Stomach (tissue), 9 donors: ENCODE results near the gene SMAP2. TPM values are rescaled to one million over a fixed set of nuclear protein-coding genes. Genes with fewer than 3 reads are reported as not detected.

Source experiments
- DNase-seq, 2 donors: peaks; one replicate each; pipeline versions ENCODE4 v3.0.0 to v3.0.0-alpha.2; 2013 to 2019
- H3K27ac ChIP-seq, 5 donors: fragments of 200-600 bp in 4 of 5; sonication (generic) in 4 of 5; one replicate each; pipeline ENCODE4 v1.5.1; 2013 to 2019; ENCODE audit warnings: mild to moderate bottlenecking in 1 of 5, moderate library complexity in 1 of 5
- H3K27me3 ChIP-seq, 3 donors: fragments of 200-600 bp; sonication (generic); one replicate each; pipeline ENCODE4 v1.5.1; 2017 to 2019; ENCODE audit warnings: mixed run types in 1 of 3
- H3K36me3 ChIP-seq, 4 donors: fragments of 200-600 bp; sonication (generic); 1 replicate in 3 of 4; 2 replicates in 1 of 4; pipeline ENCODE4 v1.5.1; 2016 to 2019
- H3K4me1 ChIP-seq, 4 donors: fragments of 200-600 bp; sonication (generic); one replicate each; pipeline ENCODE4 v1.5.1; 2016 to 2019
- H3K4me3 ChIP-seq, 4 donors: fragments of 200-600 bp; sonication (generic) in 3 of 4; one replicate each; pipeline ENCODE4 v1.5.1; 2016 to 2019; ENCODE audit warnings: mild to moderate bottlenecking in 1 of 4
- H3K9me3 ChIP-seq, 4 donors: fragments of 200-600 bp; sonication (generic); one replicate each; pipeline ENCODE4 v1.5.1; 2016 to 2019
- CTCF ChIP-seq, 7 experiments: fragments of 450-650 bp in 4 of 7; fragments of 200-600 bp in 3 of 7; sonication (generic) in 3 of 7; IDR thresholded peaks; one replicate each; pipeline ENCODE4 v1.5.1; 2016 to 2019; ENCODE audit warnings: antibody characterized with exemption in 7 of 7, control low read depth in 2 of 7, mild to moderate bottlenecking in 1 of 7
- EP300 ChIP-seq: sonication (generic); formaldehyde crosslinking; IDR thresholded peaks from one replicate; pipeline ENCODE4 v1.6.1; 2017; ENCODE audit warnings: antibody characterized with exemption
- POLR2A ChIP-seq, 4 donors: fragments of 450-650 bp; IDR thresholded peaks; one replicate each; pipeline ENCODE4 v1.6.1; 2016; ENCODE audit warnings: antibody characterized with exemption in 4 of 4, control low read depth in 2 of 4, mild to moderate bottlenecking in 1 of 4, moderate library complexity in 1 of 4
- POLR2AphosphoS5 ChIP-seq, 3 donors: sonication (generic); formaldehyde crosslinking; IDR thresholded peaks; one replicate each; pipeline ENCODE4 v1.6.1; 2016; ENCODE audit warnings: antibody characterized with exemption in 3 of 3
- WGBS, 5 donors: extraction: QIAGEN DNeasy Blood & Tissue Kit in 3 of 5; methylation state at CpG; one replicate each; pipeline versions ENCODE4 v1.1.5 to v1.1.7; 2013 to 2018; 5-methylcytosine and 5-hydroxymethylcytosine counted together
- intact Hi-C: fragments of 100-400 bp; cut with DNase I; formaldehyde crosslinking; loops from one replicate; pipeline ENCODE4 v1.15.1; 2023; ENCODE audit warnings: low total_unique reads
- polyA plus RNA-seq, 3 donors: library from polyadenylated mRNA; stranded (reverse); fragments of 200-250 nt; gene quantifications; one replicate each; pipeline ENCODE4 v1.2.3, GENCODE V29; 2013
- total RNA-seq, 5 donors: library from RNA; depleted of rRNA; stranded (reverse); fragments of >200 nt; gene quantifications; one replicate each; pipeline versions ENCODE4 v1.1.0 to v1.2.3, GENCODE V29; 2014 to 2016
- donor health status: healthy with polysubstance abuse.
- donor health status: Bipolar disorder and iron deficiency.
- donor health status: healthy.

The SMAP2 gene
- total and polyA plus RNA-seq, 8 donors = 21.6 to 58.0 (median 31.8) TPM

- TF ChIP-seq CTCF (IDR thresholded peaks at IDR 0.05) = no peak
- no peak for TF ChIP-seq POLR2A (IDR thresholded peaks at IDR 0.05)
- TF ChIP-seq POLR2AphosphoS5 (IDR thresholded peaks at IDR 0.05) = no peak
- no peak for TF ChIP-seq EP300
- Histone ChIP-seq H3K4me1 (peaks cover 77 to 99% (median 93%) of the 10 kb centered on the region in 4 donors), H3K9me3 (no peaks in the 10 kb centered on the region), H3K4me3 (peak overlapping the region in 1 of 4 donors; percentile 7), H3K27ac (peak overlapping the region; percentile 80 to 99 (median 88)), H3K27me3 (no peaks in the 10 kb centered on the region), H3K36me3 (peaks cover 0 to 8% (median 3%) of the 10 kb centered on the region in 4 donors)
- intact Hi-C loops = no loop called here
- DNase-seq = no peak
- 62 to 80% (median 67%) methylated on average over 3 of the region's 3 CpGs for WGBS, 5 donors
Measured at GRCh38 chr1:40389322-40389803, 15.8 kb downstream of the SMAP2 start.

- peaks cover 71 to 99% (median 90%) of the 10 kb centered on the region in 4 donors for H3K4me1 ChIP-seq
- H3K36me3 ChIP-seq = peaks cover 0 to 8% (median 3%) of the 10 kb centered on the region in 4 donors
- TF ChIP-seq CTCF (IDR thresholded peaks at IDR 0.05) (no peak), POLR2AphosphoS5 (IDR thresholded peaks at IDR 0.05) (peak; percentile 43 to 92 (median 84))
- H3K4me3 ChIP-seq = peak overlapping the region in 1 of 4 donors; percentile 7
- peak overlapping the region; percentile 80 to 99 (median 88) for H3K27ac ChIP-seq
- peak; percentile 50 to 53 for DNase-seq
- no peaks in the 10 kb centered on the region for H3K27me3 ChIP-seq
- intact Hi-C loops = no loop called here
- 20 to 37% (median 24%) methylated on average over 4 of the region's 4 CpGs for WGBS, 5 donors
- no peaks in the 10 kb centered on the region for H3K9me3 ChIP-seq
Measured at GRCh38 chr1:40389871-40390560, 16.5 kb downstream of the SMAP2 start.

GRCh38 chr1:40390857-40391256, 17.3 kb downstream of the SMAP2 start:
- peaks cover 0 to 8% (median 3%) of the 10 kb centered on the region in 4 donors for H3K36me3 ChIP-seq
- peak overlapping the region; percentile 67 to 99 (median 88) for H3K27ac ChIP-seq
- no peaks in the 10 kb centered on the region for H3K27me3 ChIP-seq
- H3K9me3 ChIP-seq = no peaks in the 10 kb centered on the region
- DNase-seq = no peak
- peaks cover 64 to 98% (median 86%) of the 10 kb centered on the region in 4 donors for H3K4me1 ChIP-seq
- no peak for TF ChIP-seq POLR2A (IDR thresholded peaks at IDR 0.05)
- no peak for TF ChIP-seq EP300
- no peak for TF ChIP-seq POLR2AphosphoS5 (IDR thresholded peaks at IDR 0.05)
- no peak for TF ChIP-seq CTCF (IDR thresholded peaks at IDR 0.05)
- intact Hi-C loops = no loop called here
- WGBS, 5 donors = 82 to 93% (median 89%) methylated on average over 3 of the region's 3 CpGs
- H3K4me3 ChIP-seq = no peak overlapping the region

- peaks cover 63 to 98% (median 85%) of the 10 kb centered on the region in 4 donors for H3K4me1 ChIP-seq
- DNase-seq = peak; percentile 50 to 54
- peak overlapping the region; percentile 65 to 99 (median 88) for H3K27ac ChIP-seq
- TF ChIP-seq POLR2AphosphoS5 (IDR thresholded peaks at IDR 0.05) = peak in 1 of 3 donors; percentile 33
- no peak for TF ChIP-seq CTCF (IDR thresholded peaks at IDR 0.05)
- no peak for TF ChIP-seq EP300
- TF ChIP-seq POLR2A (IDR thresholded peaks at IDR 0.05) = no peak
- no peak overlapping the region for H3K4me3 ChIP-seq
- no peaks in the 10 kb centered on the region for H3K27me3 ChIP-seq
- 50 to 81% (median 56%) methylated on average over 1 of the region's 1 CpG for WGBS, 5 donors
- H3K9me3 ChIP-seq = no peaks in the 10 kb centered on the region
- H3K36me3 ChIP-seq = peaks cover 0 to 8% (median 3%) of the 10 kb centered on the region in 4 donors
- intact Hi-C loops = no loop called here
Measured at GRCh38 chr1:40391688-40392145, 18.2 kb downstream of the SMAP2 start.
